HFFc6 (cell line): ENCODE data around the gene ZNF548. TPM values are rescaled to one million over a fixed set of nuclear protein-coding genes. Genes with fewer than 3 reads are reported as not detected.
"Not testable (repeated sequence)": the region's sequence is repeated elsewhere in the genome, so short reads cannot be mapped to it uniquely, and the experiment has no call there.

Experiments used
- DNase-seq: peaks from one replicate; pipeline ENCODE4 v3.0.0-alpha.2; 2018
- H3K27ac Mint-ChIP-seq: 2 replicates; pipeline ENCODE4 v1.8.0; 2020; ENCODE audit warnings: mild to moderate bottlenecking, mixed read lengths
- H3K27me3 Mint-ChIP-seq: 2 replicates; pipeline ENCODE4 v1.8.0; 2021; ENCODE audit warnings: mild to moderate bottlenecking, moderate library complexity, mixed read lengths; ENCODE audit not compliant: insufficient read depth
- H3K36me3 Mint-ChIP-seq: 2 replicates; pipeline ENCODE4 v1.8.0; 2021; ENCODE audit warnings: low read depth, mixed read lengths
- H3K4me1 Mint-ChIP-seq: 2 replicates; pipeline ENCODE4 v1.8.0; 2020; ENCODE audit warnings: low read depth, mixed read lengths
- H3K4me3 Mint-ChIP-seq: 2 replicates; pipeline ENCODE4 v1.8.0; 2020; ENCODE audit warnings: mild to moderate bottlenecking, moderate library complexity, mixed read lengths
- H3K9me3 Mint-ChIP-seq: 2 replicates; pipeline ENCODE4 v1.8.0; 2020; ENCODE audit warnings: mild to moderate bottlenecking, mixed read lengths
- total RNA-seq, 6 experiments: library from RNA; stranded (reverse); fragmentation: NEBNext Ultra II Directional; extraction: Animal tissue kit (Norgen Biotek cat#: 25700); gene quantifications; 2 replicates in 1 of 6; 3 replicates in 5 of 6; pipeline ENCODE4 v1.2.3, GENCODE V29; 2021
- TF ChIP-seq, protein P1 (sequence below): fragments of 200-600 bp; sonication (generic); IDR thresholded peaks from 2 replicates; pipeline ENCODE4 v1.5.0; 2021; ENCODE audit warnings: antibody characterized with exemption, mild to moderate bottlenecking

ZNF548 gene
- total RNA-seq, 6 experiments from 2014 or later = 8.0 to 10.4 (median 9.2) TPM

DNA sequence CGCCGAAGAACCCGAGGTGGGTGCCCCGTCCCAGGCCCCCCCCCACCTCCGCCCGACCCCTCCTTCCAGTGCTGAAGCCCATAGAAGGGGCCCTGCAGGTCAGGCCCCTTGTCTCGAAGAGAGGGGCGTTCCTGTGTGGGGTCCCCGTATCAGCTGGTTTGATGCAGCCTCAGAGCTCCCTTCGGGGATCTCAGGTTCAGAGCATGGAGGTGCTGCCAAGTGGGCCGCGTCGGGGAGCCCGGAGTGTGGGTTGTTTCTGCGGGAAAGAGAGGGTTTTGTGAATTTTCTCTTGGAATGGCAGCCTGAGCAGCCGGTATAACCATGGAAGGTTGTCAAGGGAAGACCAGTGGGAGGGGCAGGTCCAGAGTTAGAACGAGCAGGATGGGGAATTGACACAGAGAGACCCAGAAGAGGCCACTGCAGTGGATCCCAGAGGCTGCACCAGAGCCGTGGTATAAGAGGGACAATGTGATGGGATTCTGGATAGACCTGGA lies 25.9 kb upstream of the ZNF548 start:
- peaks cover 26% of the 10 kb centered on the region for H3K36me3 Mint-ChIP-seq
- peak overlapping the region; percentile 97 for H3K4me3 Mint-ChIP-seq
- peak overlapping the region; percentile 95 for H3K27ac Mint-ChIP-seq
- no peaks in the 10 kb centered on the region for H3K27me3 Mint-ChIP-seq
- H3K9me3 Mint-ChIP-seq = peaks cover 6% of the 10 kb centered on the region
- DNase-seq = no peak
- TF ChIP-seq, protein P1, sequence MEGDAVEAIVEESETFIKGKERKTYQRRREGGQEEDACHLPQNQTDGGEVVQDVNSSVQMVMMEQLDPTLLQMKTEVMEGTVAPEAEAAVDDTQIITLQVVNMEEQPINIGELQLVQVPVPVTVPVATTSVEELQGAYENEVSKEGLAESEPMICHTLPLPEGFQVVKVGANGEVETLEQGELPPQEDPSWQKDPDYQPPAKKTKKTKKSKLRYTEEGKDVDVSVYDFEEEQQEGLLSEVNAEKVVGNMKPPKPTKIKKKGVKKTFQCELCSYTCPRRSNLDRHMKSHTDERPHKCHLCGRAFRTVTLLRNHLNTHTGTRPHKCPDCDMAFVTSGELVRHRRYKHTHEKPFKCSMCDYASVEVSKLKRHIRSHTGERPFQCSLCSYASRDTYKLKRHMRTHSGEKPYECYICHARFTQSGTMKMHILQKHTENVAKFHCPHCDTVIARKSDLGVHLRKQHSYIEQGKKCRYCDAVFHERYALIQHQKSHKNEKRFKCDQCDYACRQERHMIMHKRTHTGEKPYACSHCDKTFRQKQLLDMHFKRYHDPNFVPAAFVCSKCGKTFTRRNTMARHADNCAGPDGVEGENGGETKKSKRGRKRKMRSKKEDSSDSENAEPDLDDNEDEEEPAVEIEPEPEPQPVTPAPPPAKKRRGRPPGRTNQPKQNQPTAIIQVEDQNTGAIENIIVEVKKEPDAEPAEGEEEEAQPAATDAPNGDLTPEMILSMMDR = no peak
- H3K4me1 Mint-ChIP-seq = peaks cover 17% of the 10 kb centered on the region

DNA sequence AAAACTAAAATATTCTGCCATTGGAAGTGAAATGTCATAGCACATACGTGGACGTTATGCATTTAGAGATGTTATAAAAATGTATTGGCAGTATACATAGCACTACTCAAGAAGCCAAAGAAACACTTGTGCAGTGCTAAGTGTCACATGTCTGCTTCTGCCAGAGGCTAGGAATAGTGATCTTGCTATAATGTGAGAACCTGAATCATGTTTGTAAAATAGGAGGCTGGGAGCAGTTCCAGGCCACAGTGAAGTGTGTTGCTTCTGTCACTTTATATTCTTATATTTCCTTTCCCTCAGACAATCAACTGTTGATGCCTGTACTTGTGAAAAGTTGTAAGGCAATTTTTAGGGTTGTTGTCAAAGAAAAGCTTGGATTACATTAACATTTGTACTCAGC lies 22.9 kb upstream of the ZNF548 start:
- no peak overlapping the region for H3K27ac Mint-ChIP-seq
- H3K4me3 Mint-ChIP-seq = no peak overlapping the region
- peaks cover 6% of the 10 kb centered on the region for H3K9me3 Mint-ChIP-seq
- H3K36me3 Mint-ChIP-seq = peaks cover 41% of the 10 kb centered on the region
- peaks cover 17% of the 10 kb centered on the region for H3K4me1 Mint-ChIP-seq
- TF ChIP-seq, protein P1 = no peak
- DNase-seq = no peak
- peaks cover 2% of the 10 kb centered on the region; the same call in 1 of the 2 replicates for H3K27me3 Mint-ChIP-seq

DNA sequence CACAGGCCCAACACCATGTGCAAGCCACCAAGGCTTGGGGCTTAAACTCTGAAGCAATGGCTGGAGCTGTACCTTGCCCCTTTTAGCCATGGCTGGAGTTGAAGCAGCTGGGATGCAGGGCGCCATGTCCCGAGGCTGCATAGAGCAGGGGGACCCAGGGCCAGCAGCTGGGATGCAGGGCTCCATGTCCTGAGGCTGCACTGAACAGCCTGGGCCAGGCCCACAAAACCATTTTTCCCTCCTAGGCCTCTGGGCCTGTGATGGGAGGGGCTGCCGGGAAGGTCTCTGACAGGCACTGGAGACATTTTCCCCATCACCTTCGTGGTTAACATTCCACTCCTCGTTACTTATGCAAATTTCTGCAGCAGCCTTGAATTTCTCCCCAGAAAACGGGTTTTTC lies 15.5 kb upstream of the ZNF548 start:
- no peaks in the 10 kb centered on the region for H3K4me1 Mint-ChIP-seq
- peaks cover 2% of the 10 kb centered on the region; the same call in 1 of the 2 replicates for H3K27me3 Mint-ChIP-seq
- H3K27ac Mint-ChIP-seq = no peak overlapping the region
- no peak for DNase-seq
- H3K36me3 Mint-ChIP-seq = peaks cover 97% of the 10 kb centered on the region
- no peak overlapping the region for H3K4me3 Mint-ChIP-seq
- TF ChIP-seq, protein P1 = no peak
- peaks cover 64% of the 10 kb centered on the region for H3K9me3 Mint-ChIP-seq

DNA sequence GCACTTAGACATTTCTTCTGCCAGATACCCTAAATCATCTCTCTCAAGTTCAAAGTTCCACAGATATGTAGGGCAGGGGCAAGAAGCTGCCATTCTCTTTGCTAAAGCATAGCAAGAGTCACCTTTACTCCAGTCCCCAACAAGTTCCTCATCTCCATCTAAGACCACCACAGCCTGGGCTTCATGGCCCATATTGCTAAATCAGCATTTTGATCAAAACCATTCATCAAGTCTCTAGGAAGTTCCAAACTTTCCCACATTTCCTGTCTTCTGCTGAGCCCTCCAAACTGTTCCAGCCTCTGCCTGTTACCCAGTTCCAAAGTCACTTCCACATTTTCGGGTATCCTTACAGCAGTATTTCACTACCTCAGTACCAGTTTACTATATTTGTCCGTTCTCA lies 15.0 kb upstream of the ZNF548 start:
- not testable (repeated sequence) for H3K27me3 Mint-ChIP-seq, DNase-seq, H3K4me1 Mint-ChIP-seq, H3K4me3 Mint-ChIP-seq, H3K27ac Mint-ChIP-seq
- peaks cover 98% of the 10 kb centered on the region for H3K36me3 Mint-ChIP-seq
- H3K9me3 Mint-ChIP-seq = peaks cover 69% of the 10 kb centered on the region

DNA sequence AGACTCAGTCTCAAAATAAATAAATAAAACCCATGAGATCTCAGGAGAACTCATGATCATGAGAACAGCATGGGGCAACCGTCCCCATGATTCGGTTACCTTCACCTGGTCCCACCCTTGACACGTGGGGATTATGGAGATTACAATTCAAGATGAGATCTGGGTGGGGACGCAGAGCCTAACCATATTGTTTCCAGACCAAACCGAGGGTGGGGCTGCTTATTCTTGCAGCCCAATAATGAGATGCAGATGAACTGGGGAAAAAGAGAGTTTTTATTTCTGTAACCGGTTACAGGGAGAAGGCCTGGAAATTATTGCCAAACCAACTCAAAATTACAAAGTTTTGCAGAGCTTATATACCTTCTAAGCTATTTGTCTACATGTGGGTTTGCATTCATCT lies 13.5 kb upstream of the ZNF548 start:
- Mint-ChIP-seq H3K4me3 (no peak overlapping the region), H3K9me3 (peaks cover 75% of the 10 kb centered on the region), H3K36me3 (peaks cover 94% of the 10 kb centered on the region), H3K27me3 (no peaks in the 10 kb centered on the region), H3K4me1 (no peaks in the 10 kb centered on the region), H3K27ac (no peak overlapping the region)
- no peak for DNase-seq
- TF ChIP-seq, protein P1 = no peak

DNA sequence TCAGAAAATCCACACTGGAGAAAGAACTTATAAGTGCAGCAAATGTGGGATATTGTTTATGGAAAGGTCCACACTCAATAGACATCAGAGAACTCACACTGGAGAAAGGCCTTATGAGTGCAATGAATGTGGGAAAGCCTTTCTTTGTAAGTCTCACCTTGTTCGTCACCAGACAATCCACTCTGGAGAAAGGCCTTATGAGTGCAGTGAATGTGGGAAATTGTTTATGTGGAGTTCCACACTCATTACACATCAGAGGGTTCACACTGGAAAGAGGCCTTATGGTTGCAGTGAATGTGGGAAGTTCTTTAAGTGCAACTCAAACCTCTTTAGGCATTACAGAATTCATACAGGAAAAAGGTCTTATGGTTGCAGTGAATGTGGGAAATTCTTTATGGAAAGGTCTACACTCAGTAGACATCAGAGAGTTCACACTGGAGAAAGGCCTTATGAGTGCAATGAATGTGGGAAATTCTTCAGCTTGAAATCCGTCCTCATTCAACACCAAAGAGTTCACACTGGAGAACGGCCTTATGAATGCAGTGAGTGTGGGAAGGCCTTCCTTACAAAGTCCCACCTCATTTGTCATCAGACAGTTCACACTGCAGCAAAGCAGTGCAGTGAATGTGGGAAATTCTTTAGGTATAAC lies 12.0 kb upstream of the ZNF548 start:
- peaks cover 79% of the 10 kb centered on the region for H3K36me3 Mint-ChIP-seq
- no peaks in the 10 kb centered on the region for H3K27me3 Mint-ChIP-seq
- no peak for DNase-seq
- no peak overlapping the region for H3K27ac Mint-ChIP-seq
- H3K9me3 Mint-ChIP-seq = peaks cover 75% of the 10 kb centered on the region
- H3K4me1 Mint-ChIP-seq = no peaks in the 10 kb centered on the region
- no peak overlapping the region for H3K4me3 Mint-ChIP-seq
- TF ChIP-seq, protein P1 = no peak
